OCI-LY7 (cell line): Measurements from ENCODE around the gene SLC22A6. TPM values are rescaled to one million over a fixed set of nuclear protein-coding genes. Genes with fewer than 3 reads are reported as not detected.

ENCODE experiments used
- small RNA-seq: library from RNA; depleted of rRNA; stranded (forward); fragments of <200 nt; gene quantifications from one replicate; pipeline ENCODE3, GENCODE V24; 2014
- total RNA-seq, 2 experiments: library from RNA; depleted of rRNA in 1 of 2; stranded (reverse); fragments of >200 nt in 1 of 2; shearing (Covaris generic) in 1 of 2; gene quantifications; 2 replicates each; pipeline ENCODE4 v1.2.3, GENCODE V29; 2014 to 2022

Gene SLC22A6
- total RNA-seq, 2 experiments from 2014 or later: not detected

Small RNA genes within 50 kb of the gene (small RNA-seq; reads per million reads assigned to genes)
- gene RN7SL259P: not detected

Other genes starting within 250 kb of the SLC22A6 start
- 11.1 and 11.8 TPM in 2 replicates for gene ZBTB3, start 230.8 kb downstream of the SLC22A6 start, total RNA-seq (2014; rRNA removed; shearing (Covaris generic))
- 10.7 and 11.3 TPM in 2 replicates for gene ZBTB3, start 230.8 kb downstream of the SLC22A6 start, total RNA-seq (2022)
- gene POLR2G, start 223.4 kb downstream of the SLC22A6 start, total RNA-seq (2014; rRNA removed; shearing (Covaris generic)): 108 and 118 TPM in 2 replicates
- gene POLR2G, start 223.4 kb downstream of the SLC22A6 start, total RNA-seq (2022): 115 and 118 TPM in 2 replicates
- 23.7 and 26.1 TPM in 2 replicates for gene TAF6L, start 213.6 kb downstream of the SLC22A6 start, total RNA-seq (2014; rRNA removed; shearing (Covaris generic))
- gene TAF6L, start 213.6 kb downstream of the SLC22A6 start, total RNA-seq (2022): 24.1 and 29.9 TPM in 2 replicates
- 22.8 and 33.1 TPM in 2 replicates for gene TMEM179B, start 197.6 kb downstream of the SLC22A6 start, total RNA-seq (2014; rRNA removed; shearing (Covaris generic))
- 18.6 and 21.5 TPM in 2 replicates for gene TMEM179B, start 197.6 kb downstream of the SLC22A6 start, total RNA-seq (2022)
- 32.6 and 42.9 TPM in 2 replicates for gene TMEM223, start 193.0 kb downstream of the SLC22A6 start, total RNA-seq (2014; rRNA removed; shearing (Covaris generic))
- gene TMEM223, start 193.0 kb downstream of the SLC22A6 start, total RNA-seq (2022): 15.8 and 24.4 TPM in 2 replicates
- 35.1 and 53.3 TPM in 2 replicates for gene NXF1, start 179.5 kb downstream of the SLC22A6 start, total RNA-seq (2014; rRNA removed; shearing (Covaris generic))
- 50.5 and 62.0 TPM in 2 replicates for gene NXF1, start 179.5 kb downstream of the SLC22A6 start, total RNA-seq (2022)
- gene STX5, start 152.9 kb downstream of the SLC22A6 start, total RNA-seq (2014; rRNA removed; shearing (Covaris generic)): 21.7 and 30.6 TPM in 2 replicates
- 41.0 and 47.5 TPM in 2 replicates for gene STX5, start 152.9 kb downstream of the SLC22A6 start, total RNA-seq (2022)
- gene TEX54, start 152.1 kb downstream of the SLC22A6 start, total RNA-seq (2014; rRNA removed; shearing (Covaris generic)): 1.0 TPM in 1 of 2 replicates, not detected in the other
- 0.89 TPM in 1 of 2 replicates, not detected in the other for gene TEX54, start 152.1 kb downstream of the SLC22A6 start, total RNA-seq (2022)
- 139 and 169 TPM in 2 replicates for gene WDR74, start 145.4 kb downstream of the SLC22A6 start, total RNA-seq (2014; rRNA removed; shearing (Covaris generic))
- gene WDR74, start 145.4 kb downstream of the SLC22A6 start, total RNA-seq (2022): 85.0 and 98.4 TPM in 2 replicates
- 289 and 291 TPM in 2 replicates for gene SLC3A2, start 104.1 kb downstream of the SLC22A6 start, total RNA-seq (2014; rRNA removed; shearing (Covaris generic))
- gene SLC3A2, start 104.1 kb downstream of the SLC22A6 start, total RNA-seq (2022): 321 and 339 TPM in 2 replicates
- gene CHRM1, start 63.6 kb downstream of the SLC22A6 start, total RNA-seq (2014; rRNA removed; shearing (Covaris generic)): not detected in 2 replicates
- gene CHRM1, start 63.6 kb downstream of the SLC22A6 start, total RNA-seq (2022): not detected in 2 replicates
- gene SLC22A8, start 30.9 kb upstream of the SLC22A6 start, total RNA-seq (2014; rRNA removed; shearing (Covaris generic)): not detected in 2 replicates
- gene SLC22A8, start 30.9 kb upstream of the SLC22A6 start, total RNA-seq (2022): not detected in 2 replicates
- not detected in 2 replicates for gene SLC22A24, start 159.3 kb upstream of the SLC22A6 start, total RNA-seq (2014; rRNA removed; shearing (Covaris generic))
- gene SLC22A24, start 159.3 kb upstream of the SLC22A6 start, total RNA-seq (2022): not detected in 2 replicates